ENCODE measurements around the gene TBC1D1. TPM values are rescaled to one million over a fixed set of nuclear protein-coding genes. Genes with fewer than 3 reads are reported as not detected.

Gene TBC1D1
- total and polyA plus RNA-seq, 2 of the 8 experiments (the other 6 are each of a cell fraction or from before 2014, with no cell fraction given): 96.9 to 162 TPM

- Histone ChIP-seq H3K4me2 (ENCODE audit: insufficient read depth in 1 of 2, low read depth in 2 of 2, low read length in 2 of 2) (no peak overlapping the region), H4K8ac (ENCODE audit: extremely low read depth, insufficient read depth, low read length) (no peak overlapping the region), H3K79me1 (ENCODE audit: low read depth, low read length) (no peaks in the 10 kb centered on the region), H3K4ac (replicated peaks; ENCODE audit: insufficient read length, low read depth, low read length) (no peak overlapping the region), H2BK15ac (ENCODE audit: low read length) (no peak overlapping the region), H2BK12ac (ENCODE audit: low read depth, low read length) (no peak overlapping the region), H4K20me1 (replicated peaks in 1 of 2; ENCODE audit: control insufficient read depth in 1 of 2, insufficient read depth in 2 of 2, low read length in 2 of 2) (no peaks in the 10 kb centered on the region), H3K23ac (ENCODE audit: insufficient read length) (no peak overlapping the region), H3K79me2 (ENCODE audit: control insufficient read depth in 1 of 2, insufficient read depth in 2 of 2, low read length in 2 of 2) (no peaks in the 10 kb centered on the region), H3K4me1 (replicated peaks in 1 of 4; ENCODE audit: control insufficient read depth in 3 of 4, insufficient read depth in 4 of 4, low read length in 3 of 4) (peaks cover 0 to 4% (median 0%) of the 10 kb centered on the region in 4 experiments; a peak in 3 of 7 replicates), H2AFZ (ENCODE audit: low read length) (no peak overlapping the region), H3K18ac (ENCODE audit: extremely low read depth, low read length) (no peak overlapping the region), H2AK5ac (ENCODE audit: low read depth, low read length) (no peak overlapping the region), H3K14ac (ENCODE audit: insufficient read length) (no peak overlapping the region), H2BK20ac (ENCODE audit: low read length) (no peak overlapping the region), H3K27me3 (replicated peaks in 1 of 4; ENCODE audit: control insufficient read depth in 3 of 4, extremely low read depth in 1 of 4, insufficient read depth in 3 of 4, low read length in 3 of 4) (no peaks in the 10 kb centered on the region), H3K4me3 (ENCODE audit: extremely low read depth in 1 of 4, insufficient read depth in 2 of 4, low read depth in 3 of 4, low read length in 4 of 4) (no peak overlapping the region), H3K27ac (ENCODE audit: low read depth, low read length) (no peak overlapping the region), H3K36me3 (ENCODE audit: control insufficient read depth in 2 of 4, insufficient read depth in 4 of 4, low read length in 3 of 4) (peaks cover 3 to 28% (median 12%) of the 10 kb centered on the region in 4 experiments; a peak in 4 of 8 replicates), H2BK120ac (replicated peaks; ENCODE audit: low read depth, low read length) (no peak overlapping the region), H3K9ac (replicated peaks in 1 of 4; ENCODE audit: extremely low read depth in 1 of 4, low read depth in 3 of 4, low read length in 3 of 4) (no peak overlapping the region), H3K9me3 (ENCODE audit: insufficient read depth in 2 of 2, low read depth in 1 of 2, low read length in 1 of 2) (no peaks in the 10 kb centered on the region), H2BK5ac (ENCODE audit: low read depth, low read length) (no peak overlapping the region), H4K5ac (ENCODE audit: insufficient read length, low read depth, low read length) (no peak overlapping the region), H3K56ac (replicated peaks; ENCODE audit: insufficient read length, low read depth, low read length) (no peak overlapping the region), H3K23me2 (ENCODE audit: low read depth, low read length) (no peaks in the 10 kb centered on the region), H4K91ac (replicated peaks; ENCODE audit: insufficient read length, low read length) (no peak overlapping the region)
- CTCF ChIA-PET (ENCODE audit: partially characterized antibody): interaction anchor here (1.4 to 3.2 kb wide), 3 partner anchors 9 to 13 kb away, joined by 4 to 19 read pairs (median 6); no protein-coding TSS in a partner anchor
- DNase-seq (ENCODE audit: low read depth in 1 of 2, low spot score in 2 of 2) (no peak), FAIRE-seq (no peak)
- 90% methylated on average over 8 of the region's 8 CpGs; no CpG with 5 or more reads in 1 of the 2 experiments for WGBS, 2 experiments (ENCODE audit: extremely low coverage in 1 of 2, insufficient coverage in 1 of 2, insufficient read length in 1 of 2, insufficient replicate concordance in 2 of 2, low coverage in 1 of 2, low lambda C conversion rate in 2 of 2, missing lambda C conversion rate in 1 of 2)
- POLR2A ChIA-PET (ENCODE audit: partially characterized antibody): interaction anchor here (0.7 to 1.0 kb wide), 2 partner anchors 26 to 56 kb away, joined by 3 read pairs; no protein-coding TSS in a partner anchor
- TF ChIP-seq BACH1 (IDR thresholded peaks at IDR 0.05; ENCODE audit: low read length) (no peak), TAF1 (IDR thresholded peaks at IDR 0.05; ENCODE audit: low read depth, low read length) (no peak), CBX5 (IDR thresholded peaks at IDR 0.05; ENCODE audit: low read depth, low read length) (no peak), RNF2 (IDR thresholded peaks at IDR 0.05; ENCODE audit: borderline replicate concordance, low read depth, low read length, missing control alignments, poor library complexity, severe bottlenecking) (no peak), ASH2L (IDR thresholded peaks at IDR 0.05; ENCODE audit: low read length) (no peak), KDM1A (IDR thresholded peaks at IDR 0.05; ENCODE audit: borderline replicate concordance, low read length) (no peak), CTBP2 (IDR thresholded peaks at IDR 0.05; ENCODE audit: borderline replicate concordance, insufficient read depth, insufficient read length, low read length) (no peak), SRF (IDR thresholded peaks at IDR 0.05; ENCODE audit: low read depth, low read length) (no peak), ATF3 (IDR thresholded peaks at IDR 0.05; ENCODE audit: insufficient read depth, low read depth, low read length) (no peak), POU5F1 (IDR thresholded peaks at IDR 0.05; ENCODE audit: low read depth, low read length) (no peak), MAX (IDR thresholded peaks at IDR 0.05) (no peak), CREB1 (IDR thresholded peaks at IDR 0.05) (no peak)
Observed at GRCh38 chr4:38045289-38045988, 154.6 kb downstream of the TBC1D1 start.
